Keratinocyte (primary cell): Measurements from ENCODE around the gene PDE4DIP. TPM values are rescaled to one million over a fixed set of nuclear protein-coding genes. Genes with fewer than 3 reads are reported as not detected.
"Not testable (repeated sequence)": the region's sequence is repeated elsewhere in the genome, so short reads cannot be mapped to it uniquely, and the experiment has no call there.

Experiments used
- DNase-seq: peaks from one replicate; pipeline ENCODE4 v3.0.0-alpha.2; 2011; ENCODE audit warnings: low read depth, missing footprints, low spot score
- FAIRE-seq: peaks from 2 replicates; lab custom pipeline; 2011; peaks lifted over from hg19 to GRCh38; lab: Jason Lieb, UNC
- H2AFZ ChIP-seq: 2 replicates; pipeline ENCODE4 v1.6.0; 2012; ENCODE audit warnings: low read length, control low read depth, inconsistent platforms; ENCODE audit not compliant: control insufficient read depth
- H3K27ac ChIP-seq: 2 replicates; pipeline ENCODE4 v1.5.1; 2011; ENCODE audit warnings: low read length; ENCODE audit not compliant: control insufficient read depth, insufficient read depth
- H3K27me3 ChIP-seq: 3 replicates; pipeline ENCODE4 v1.6.0; 2011; ENCODE audit warnings: low read length; ENCODE audit not compliant: control insufficient read depth, insufficient read depth; ENCODE audit errors: extremely low read depth
- H3K36me3 ChIP-seq, 2 experiments: 2 replicates in 1 of 2; 3 replicates in 1 of 2; pipeline ENCODE4 v1.5.1; 2011; ENCODE audit warnings: low read length in 2 of 2, mild to moderate bottlenecking in 1 of 2; ENCODE audit not compliant: control insufficient read depth in 2 of 2, insufficient read depth in 2 of 2; ENCODE audit errors: extremely low read depth in 1 of 2
- H3K4me1 ChIP-seq: 3 replicates; pipeline ENCODE4 v1.5.1; 2011; ENCODE audit warnings: low read length; ENCODE audit not compliant: control insufficient read depth, insufficient read depth; ENCODE audit errors: extremely low read depth
- H3K4me2 ChIP-seq: 3 replicates; pipeline ENCODE4 v1.6.0; 2011; ENCODE audit warnings: low read depth, low read length; ENCODE audit not compliant: control insufficient read depth, insufficient read depth; ENCODE audit errors: extremely low read depth
- H3K4me3 ChIP-seq, 3 experiments: fragments of 200-600 bp in 1 of 3; sonication (generic) in 1 of 3; 2 replicates in 2 of 3; 3 replicates in 1 of 3; pipeline ENCODE4 v1.5.1; 2011 to 2016; ENCODE audit warnings: low read length in 3 of 3, mild to moderate bottlenecking in 3 of 3, control low read depth in 2 of 3, inconsistent platforms in 1 of 3, low read depth in 1 of 3, mixed read lengths in 1 of 3, mixed run types in 1 of 3, moderate library complexity in 1 of 3; ENCODE audit not compliant: control insufficient read depth in 2 of 3, insufficient read depth in 2 of 3; ENCODE audit errors: extremely low read depth in 1 of 3
- H3K79me2 ChIP-seq: 2 replicates; pipeline ENCODE4 v1.6.0; 2012; ENCODE audit warnings: low read length; ENCODE audit not compliant: control insufficient read depth, insufficient read depth
- H3K9ac ChIP-seq: 3 replicates; pipeline ENCODE4 v1.6.0; 2011; ENCODE audit warnings: low read length; ENCODE audit not compliant: control insufficient read depth, insufficient read depth; ENCODE audit errors: extremely low read depth
- H3K9me1 ChIP-seq: 3 replicates; pipeline ENCODE4 v1.6.0; 2011; ENCODE audit warnings: low read length; ENCODE audit not compliant: control insufficient read depth, insufficient read depth; ENCODE audit errors: extremely low read depth
- H3K9me3 ChIP-seq: 2 replicates; pipeline ENCODE4 v1.5.1; 2012; ENCODE audit warnings: low read depth, low read length; ENCODE audit not compliant: control insufficient read depth
- H4K20me1 ChIP-seq: 3 replicates; pipeline ENCODE4 v1.6.0; 2011; ENCODE audit warnings: low read length; ENCODE audit not compliant: control insufficient read depth, insufficient read depth; ENCODE audit errors: extremely low read depth
- dilution Hi-C: fragments of 300-500 bp; cut with MboI; formaldehyde crosslinking; loops from one replicate; pipeline ENCODE4 v1.7.0; 2020; ENCODE audit warnings: low sequenced_read_pairs; ENCODE audit not compliant: extremely low pct_ligation_motif_present
- polyA plus RNA-seq, 5 experiments: library from polyadenylated mRNA; depleted of rRNA in 3 of 5; stranded (reverse) in 3 of 5; stranded (forward) in 1 of 5; unstranded in 1 of 5; fragments of >200 nt; gene quantifications; 1 replicate in 1 of 5; 2 replicates in 3 of 5; 3 replicates in 1 of 5; pipeline versions ENCODE4 v1.2.1 to v1.2.3, GENCODE V29; 2011 to 2012; ENCODE audit warnings: missing spikeins in 2 of 5, low read depth in 1 of 5, low replicate concordance in 1 of 5

Gene PDE4DIP
- polyA plus RNA-seq, 1 donor (not counting 4 experiments of a cell fraction or from before 2014, with no cell fraction given) = 31.5 TPM

GRCh38 chr1:148952938-148953616 is 108.8 kb downstream of the PDE4DIP start:
- Histone ChIP-seq H3K27ac (peak overlapping the region; percentile 8), H3K79me2 (peaks cover 23% of the 10 kb centered on the region), H3K9ac (peak overlapping the region; percentile 18), H3K4me3 (peak overlapping the region; percentile 30 to 66 (median 63)), H3K4me2 (peak overlapping the region; percentile 67)
- DNase-seq, H3K27me3 ChIP-seq, H4K20me1 ChIP-seq, H3K36me3 ChIP-seq, H3K9me1 ChIP-seq, H3K4me1 ChIP-seq, H3K9me3 ChIP-seq, FAIRE-seq, H2AFZ ChIP-seq, dilution Hi-C loops: not testable (repeated sequence)

GRCh38 chr1:148953730-148954129 is 109.5 kb downstream of the PDE4DIP start:
- DNase-seq, H3K36me3 ChIP-seq, H3K4me1 ChIP-seq, H2AFZ ChIP-seq, H3K9me1 ChIP-seq, H3K9me3 ChIP-seq, H4K20me1 ChIP-seq, H3K27me3 ChIP-seq, H3K27ac ChIP-seq, FAIRE-seq, dilution Hi-C loops: not testable (repeated sequence)
- Histone ChIP-seq H3K79me2 (peaks cover 23% of the 10 kb centered on the region), H3K4me2 (peak overlapping the region; percentile 71), H3K4me3 (peak overlapping the region; percentile 30 to 61 (median 59)), H3K9ac (peak overlapping the region; percentile 33)

- H3K4me1 ChIP-seq, H2AFZ ChIP-seq, H3K9ac ChIP-seq, H3K4me2 ChIP-seq, H3K27ac ChIP-seq, H3K9me3 ChIP-seq, FAIRE-seq, dilution Hi-C loops, H3K36me3 ChIP-seq, DNase-seq, H3K27me3 ChIP-seq, H3K4me3 ChIP-seq, H3K9me1 ChIP-seq, H4K20me1 ChIP-seq: not testable (repeated sequence)
- H3K79me2 ChIP-seq = peaks cover 17% of the 10 kb centered on the region
Measured at GRCh38 chr1:148958343-148958742, 114.1 kb downstream of the PDE4DIP start.

- H4K20me1 ChIP-seq, H3K9me3 ChIP-seq, dilution Hi-C loops, H3K4me2 ChIP-seq, H3K9me1 ChIP-seq, H3K4me3 ChIP-seq, H3K27ac ChIP-seq, FAIRE-seq, H3K4me1 ChIP-seq, H3K9ac ChIP-seq, DNase-seq, H3K79me2 ChIP-seq, H3K27me3 ChIP-seq, H2AFZ ChIP-seq, H3K36me3 ChIP-seq: not testable (repeated sequence)
Measured at GRCh38 chr1:148960212-148961000, 116.2 kb downstream of the PDE4DIP start.
